ENCODE data around the gene IPO4. TPM values are rescaled to one million over a fixed set of nuclear protein-coding genes. Genes with fewer than 3 reads are reported as not detected.

Gene IPO4
- total and polyA plus RNA-seq, 10 of the 15 experiments (the other 5 are each of a cell fraction or from before 2014, with no cell fraction given) = 7.8 to 139 (median 37.6) TPM

- TF ChIP-seq IKZF1 (conservative IDR thresholded peaks at IDR 0.05) = peak; percentile 82; the same call in 1 of the 2 replicates
- TF ChIP-seq, protein P1, sequence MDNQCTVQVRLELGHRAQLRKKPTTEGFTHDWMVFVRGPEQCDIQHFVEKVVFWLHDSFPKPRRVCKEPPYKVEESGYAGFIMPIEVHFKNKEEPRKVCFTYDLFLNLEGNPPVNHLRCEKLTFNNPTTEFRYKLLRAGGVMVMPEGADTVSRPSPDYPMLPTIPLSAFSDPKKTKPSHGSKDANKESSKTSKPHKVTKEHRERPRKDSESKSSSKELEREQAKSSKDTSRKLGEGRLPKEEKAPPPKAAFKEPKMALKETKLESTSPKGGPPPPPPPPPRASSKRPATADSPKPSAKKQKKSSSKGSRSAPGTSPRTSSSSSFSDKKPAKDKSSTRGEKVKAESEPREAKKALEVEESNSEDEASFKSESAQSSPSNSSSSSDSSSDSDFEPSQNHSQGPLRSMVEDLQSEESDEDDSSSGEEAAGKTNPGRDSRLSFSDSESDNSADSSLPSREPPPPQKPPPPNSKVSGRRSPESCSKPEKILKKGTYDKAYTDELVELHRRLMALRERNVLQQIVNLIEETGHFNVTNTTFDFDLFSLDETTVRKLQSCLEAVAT (IDR thresholded peaks at IDR 0.05) = no peak; the same call in 1 of the 2 replicates
- TF ChIP-seq TBL1XR1 (IDR thresholded peaks at IDR 0.05; ENCODE audit: low read depth, low read length) = no peak
- peak; percentile 34; the same call in 1 of the 2 replicates for TF ChIP-seq POLR2AphosphoS2 (IDR thresholded peaks at IDR 0.05; ENCODE audit: low read depth, low read length)
- TF ChIP-seq SPI1 (IDR thresholded peaks at IDR 0.05; ENCODE audit: borderline replicate concordance, insufficient read depth, low read depth, low read length) = peak; percentile 67; the same call in 1 of the 2 replicates
Measured at GRCh38 chr14:24232645-24233537, 44.3 kb upstream of the IPO4 start, which contains the start of gene GMPR2 (continued).

GRCh38 chr14:24232121-24232644 lies 43.6 kb upstream of the IPO4 start, which contains the start of gene NEDD8:
Gene NEDD8, minus strand, starts transcription at chr14:24232367. Its CDS starts 100 bp downstream, at chr14:24232267.
- peak; percentile 69 for DNase-seq (ENCODE audit: low read depth, low spot score)
- intact Hi-C loops (cut with micrococcal nuclease; ENCODE audit: unreplicated experiment) (loop anchor here (1.0 kb wide), 2 partner anchors 10 to 19 kb away; partner anchors contain the start of genes CHMP4A and TINF2), in situ Hi-C loops (cut with MboI) (no loop called here)
- no TSS peak for BruUV-seq (replicated peaks)
- Histone ChIP-seq H3K27me3 (replicated peaks in 1 of 2; ENCODE audit: control insufficient read depth in 2 of 2, insufficient read depth in 2 of 2, low read length in 1 of 2) (no peaks in the 10 kb centered on the region), H3K36me3 (ENCODE audit: control insufficient read depth in 2 of 2, insufficient read depth in 2 of 2, low read length in 1 of 2) (peaks cover 1 to 25% of the 10 kb centered on the region in 2 experiments; a peak in 3 of 4 replicates), H3K4me2 (ENCODE audit: control insufficient read depth, insufficient read depth) (peak within 1 kb of the TSS; percentile 97), H4K20me1 (ENCODE audit: control insufficient read depth, insufficient read depth) (no peaks in the 10 kb centered on the region), H3K4me1 (ENCODE audit: control insufficient read depth, insufficient read depth, low read length) (peaks cover 14% of the 10 kb centered on the region), H3K4me3 (peak within 1 kb of the TSS; percentile 87), H2AFZ (ENCODE audit: control insufficient read depth, low read depth, low read length) (peak within 1 kb of the TSS; percentile 91), H3K9ac (ENCODE audit: control insufficient read depth, insufficient read depth, low read length) (peak within 1 kb of the TSS; percentile 92), H3K79me2 (ENCODE audit: control insufficient read depth, insufficient read depth, low read length) (peaks cover 35% of the 10 kb centered on the region), H3K9me3 (replicated peaks; ENCODE audit: control insufficient read depth, insufficient read depth, low read length) (no peaks in the 10 kb centered on the region), H3K27ac (ENCODE audit: control insufficient read depth, insufficient read depth) (peak within 1 kb of the TSS; percentile 84)
- ChIA-PET CTCF (interaction anchor here (1.3 to 2.3 kb wide), 2 partner anchors 10 to 17 kb away, joined by 3 to 12 read pairs; partner anchors contain the start of genes MDP1 and TINF2), SMC1A (ENCODE audit: uncharacterized antibody, unreplicated experiment) (interaction anchor here (1.0 to 2.0 kb wide), 2 partner anchors 10 to 13 kb away, joined by 4 to 6 read pairs; partner anchors contain the start of gene TINF2), POLR2A (interaction anchor here (1.7 to 2.1 kb wide), 2 partner anchors 10 to 35 kb away, joined by 4 to 15 read pairs; partner anchors contain the start of gene TINF2), RAD21 (ENCODE audit: unreplicated experiment) (interaction anchor here (2.3 kb wide), 1 partner anchor 10 kb away, joined by 13 read pairs; the partner anchor contains the start of gene TINF2)
- FAIRE-seq = peak; percentile 86
- peak; percentile 86 for ATAC-seq
- WGBS (ENCODE audit: insufficient coverage, insufficient replicate concordance, low lambda C conversion rate, missing lambda C conversion rate) = 1% methylated on average over 29 of the region's 30 CpGs
- TF ChIP-seq SPI1 (IDR thresholded peaks at IDR 0.05; ENCODE audit: borderline replicate concordance, insufficient read depth, low read depth, low read length) (no peak), PML (IDR thresholded peaks at IDR 0.05; ENCODE audit: low read length) (0 out of 2 replicates have a peak, but pooled peaks have one; percentile 5), SREBF1 (IDR thresholded peaks at IDR 0.05; ENCODE audit: low read length) (peak; percentile 74), YY1 (IDR thresholded peaks at IDR 0.05; ENCODE audit: low read depth, low read length) (peak; percentile 69), NR2C1 (IDR thresholded peaks at IDR 0.05) (peak; percentile 96), SIX5 (IDR thresholded peaks at IDR 0.05; ENCODE audit: low read depth, low read length, severe bottlenecking) (peak; percentile 94), LARP7 (IDR thresholded peaks at IDR 0.05) (0 out of 2 replicates have a peak, but pooled peaks have one; percentile 2), NR2C2 (IDR thresholded peaks at IDR 0.05; ENCODE audit: borderline replicate concordance, control insufficient read depth, insufficient read length, low read depth) (peak; percentile 70), CREB1 (IDR thresholded peaks at IDR 0.05; ENCODE audit: low read depth) (peak; percentile 91), KAT2A (conservative IDR thresholded peaks at IDR 0.05; ENCODE audit: control insufficient read depth, low read depth, low read length) (no peak), EGR1 (IDR thresholded peaks at IDR 0.05; ENCODE audit: borderline replicate concordance in 1 of 2, low read depth in 2 of 2, low read length in 2 of 2) (no peak; a peak in 1 of 3 replicates), NKRF (conservative IDR thresholded peaks at IDR 0.05) (0 out of 2 replicates have a peak, but pooled peaks have one; percentile 45), CHD2 (IDR thresholded peaks at IDR 0.05; ENCODE audit: borderline replicate concordance, low read depth, low read length) (peak; percentile 43; the same call in 1 of the 2 replicates)

Data from GM12878 (cell line).